ENCODE data around the gene BANK1.

- TF ChIP-seq, protein P1, sequence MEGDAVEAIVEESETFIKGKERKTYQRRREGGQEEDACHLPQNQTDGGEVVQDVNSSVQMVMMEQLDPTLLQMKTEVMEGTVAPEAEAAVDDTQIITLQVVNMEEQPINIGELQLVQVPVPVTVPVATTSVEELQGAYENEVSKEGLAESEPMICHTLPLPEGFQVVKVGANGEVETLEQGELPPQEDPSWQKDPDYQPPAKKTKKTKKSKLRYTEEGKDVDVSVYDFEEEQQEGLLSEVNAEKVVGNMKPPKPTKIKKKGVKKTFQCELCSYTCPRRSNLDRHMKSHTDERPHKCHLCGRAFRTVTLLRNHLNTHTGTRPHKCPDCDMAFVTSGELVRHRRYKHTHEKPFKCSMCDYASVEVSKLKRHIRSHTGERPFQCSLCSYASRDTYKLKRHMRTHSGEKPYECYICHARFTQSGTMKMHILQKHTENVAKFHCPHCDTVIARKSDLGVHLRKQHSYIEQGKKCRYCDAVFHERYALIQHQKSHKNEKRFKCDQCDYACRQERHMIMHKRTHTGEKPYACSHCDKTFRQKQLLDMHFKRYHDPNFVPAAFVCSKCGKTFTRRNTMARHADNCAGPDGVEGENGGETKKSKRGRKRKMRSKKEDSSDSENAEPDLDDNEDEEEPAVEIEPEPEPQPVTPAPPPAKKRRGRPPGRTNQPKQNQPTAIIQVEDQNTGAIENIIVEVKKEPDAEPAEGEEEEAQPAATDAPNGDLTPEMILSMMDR (IDR thresholded peaks at IDR 0.05; ENCODE audit: insufficient read depth, low read length) = no peak
- no peak for TF ChIP-seq POLR2AphosphoS5 (IDR thresholded peaks at IDR 0.05; ENCODE audit: low read depth)
Observed at GRCh38 chr4:101931619-101932018, 141.1 kb downstream of the BANK1 start.

Measured in HL-60 (cell line).